ENCODE results near the gene NDC80.
A peak's percentile ranks its signal among the peaks of the same experiment; 100 is the strongest.

NDC80 gene

GRCh38 chr18:2564373-2564772 is 7.0 kb upstream of the NDC80 start:
- no peak for DNase-seq

- DNase-seq = no peak
These were observed 3.2 kb upstream of the NDC80 start for GRCh38 chr18:2568129-2568528.

- no peak for DNase-seq
These were observed 2.8 kb upstream of the NDC80 start for GRCh38 chr18:2568605-2569004.

GRCh38 chr18:2569338-2570207 is 1.8 kb upstream of the NDC80 start:
- no peak for DNase-seq

- DNase-seq = peak; percentile 58
These were observed 571 bp upstream of the NDC80 start for GRCh38 chr18:2570772-2571199.

GRCh38 chr18:2572171-2572569 is 813 bp downstream of the NDC80 start:
- no peak for DNase-seq

GRCh38 chr18:2572892-2573291 is 1.5 kb downstream of the NDC80 start:
- no peak for DNase-seq

GRCh38 chr18:2573408-2573807 is 2.1 kb downstream of the NDC80 start:
- no peak for DNase-seq

- no peak for DNase-seq
These were observed 16.4 kb downstream of the NDC80 start for GRCh38 chr18:2587788-2588187.

GRCh38 chr18:2588666-2589344 is 17.4 kb downstream of the NDC80 start:
- DNase-seq = no peak

- DNase-seq = no peak
These were observed 18.1 kb downstream of the NDC80 start for GRCh38 chr18:2589345-2590068.

- no peak for DNase-seq
These were observed 18.9 kb downstream of the NDC80 start for GRCh38 chr18:2590303-2590702.

GRCh38 chr18:2597639-2598038 is 26.3 kb downstream of the NDC80 start:
- no peak for DNase-seq

GRCh38 chr18:2602844-2603243 is 31.5 kb downstream of the NDC80 start:
- no peak for DNase-seq

GRCh38 chr18:2606335-2606734 is 35.0 kb downstream of the NDC80 start:
- DNase-seq = no peak

- DNase-seq = no peak
These were observed 38.2 kb downstream of the NDC80 start for GRCh38 chr18:2609604-2610003.

- DNase-seq = no peak
These were observed 39.2 kb downstream of the NDC80 start for GRCh38 chr18:2610549-2610948.

GRCh38 chr18:2612996-2613395 is 41.6 kb downstream of the NDC80 start:
- DNase-seq = no peak

- DNase-seq = no peak
These were observed 46.1 kb downstream of the NDC80 start for GRCh38 chr18:2617401-2617998.

GRCh38 chr18:2618009-2618408 is 46.7 kb downstream of the NDC80 start:
- no peak for DNase-seq

GRCh38 chr18:2625217-2625616 is 53.9 kb downstream of the NDC80 start:
- no peak for DNase-seq

- DNase-seq = no peak
These were observed 56.5 kb downstream of the NDC80 start for GRCh38 chr18:2627821-2628276.

GRCh38 chr18:2629003-2629402 is 57.6 kb downstream of the NDC80 start:
- no peak for DNase-seq
